Pancreas (tissue), 10 donors: ENCODE measurements around the gene RGS7. TPM values are rescaled to one million over a fixed set of nuclear protein-coding genes. Genes with fewer than 3 reads are reported as not detected.

ENCODE experiments used
- ATAC-seq, 4 donors: fragments of 200-7000 bp; cut with Tn5 transposase; one replicate each; pipeline versions ENCODE4 v1.8.0 to v1.9.1; 2020; ENCODE audit warnings: mild to moderate bottlenecking in 4 of 4, moderate library complexity in 4 of 4
- DNase-seq, 6 donors: peaks; one replicate each; pipeline ENCODE4 v3.0.0-alpha.2; 2020
- FAIRE-seq: peaks from 2 replicates; lab custom pipeline; 2012; peaks lifted over from hg19 to GRCh38; lab: Jason Lieb, UNC
- H3K27ac ChIP-seq, 4 donors: fragments of 200-600 bp; sonication (generic); 1 replicate in 3 of 4; 2 replicates in 1 of 4; pipeline versions ENCODE4 v1.5.0 to v1.8.0; 2020
- H3K27me3 ChIP-seq, 4 donors: fragments of 200-600 bp; one replicate each; pipeline ENCODE4 v1.8.0; 2021
- H3K36me3 ChIP-seq, 3 donors: fragments of 200-600 bp; sonication (generic) in 1 of 3; one replicate each; pipeline versions ENCODE4 v1.5.0 to v1.8.0; 2020 to 2021
- H3K4me1 ChIP-seq, 3 donors: fragments of 200-600 bp; one replicate each; pipeline ENCODE4 v1.8.0; 2021
- H3K4me3 ChIP-seq, 4 donors: fragments of 200-600 bp; sonication (generic) in 2 of 4; one replicate each; pipeline versions ENCODE4 v1.5.0 to v1.8.0; 2020 to 2021
- H3K9me3 ChIP-seq, 4 donors: fragments of 200-600 bp; one replicate each; pipeline ENCODE4 v1.8.0; 2021
- WGBS, 2 donors: extraction: QIAGEN DNeasy Blood & Tissue Kit; methylation state at CpG; one replicate each; pipeline ENCODE4 v1.1.7; 2013; 5-methylcytosine and 5-hydroxymethylcytosine counted together
- intact Hi-C, 3 donors: fragments of 100-400 bp; cut with DNase I; formaldehyde crosslinking; loops; one replicate each; pipeline versions ENCODE4 v1.11.1 to v1.14.2; 2022
- polyA plus RNA-seq, 2 donors: library from polyadenylated mRNA; stranded (reverse); fragments of 200-250 nt; gene quantifications; one replicate each; pipeline ENCODE4 v1.2.3, GENCODE V29; 2013
- total RNA-seq, 6 donors: library from RNA; stranded (reverse); fragmentation: NEBNext Ultra II Directional in 4 of 6; extraction: Animal tissue kit (Norgen Biotek cat#: 25700) in 4 of 6; gene quantifications; one replicate each; pipeline versions ENCODE4 v1.2.1 to v1.2.4, GENCODE V29; 2021 to 2023
- TF ChIP-seq, protein P1 (sequence below), 4 donors: fragments of 200-600 bp; sonication (generic) in 3 of 4; IDR thresholded peaks; one replicate each; pipeline versions ENCODE4 v1.5.0 to v1.8.0; 2021; ENCODE audit warnings: antibody characterized with exemption in 4 of 4
- donor health status: healthy with polysubstance abuse.
- donor health status: DM: no; HTN: no; CAD: no; lungs with moderate emphysema.
- donor health status: DM: no; HTN: no; CAD: no.
- donor health status: control.
- donor health status: control.
- donor health status: Bipolar disorder and iron deficiency.
- donor health status: DM: yes; HTN: yes; CAD: no.
- donor health status: DM: no; HTN: no; CAD: no.
- donor health status: DM: no; HTN: no; CAD: no.
- donor health status: DM: yes; HTN: yes; CAD: no.

The RGS7 gene
- total and polyA plus RNA-seq, 8 donors = 0.08 to 4.2 (median 0.33) TPM

- no peak for FAIRE-seq
- Histone ChIP-seq H3K4me3 (no peak overlapping the region), H3K27ac (no peak overlapping the region), H3K36me3 (no peaks in the 10 kb centered on the region), H3K9me3 (no peaks in the 10 kb centered on the region), H3K27me3 (no peaks in the 10 kb centered on the region), H3K4me1 (no peaks in the 10 kb centered on the region)
- intact Hi-C loops = no loop called here
- no peak for ATAC-seq
- DNase-seq = no peak
- TF ChIP-seq, protein P1, sequence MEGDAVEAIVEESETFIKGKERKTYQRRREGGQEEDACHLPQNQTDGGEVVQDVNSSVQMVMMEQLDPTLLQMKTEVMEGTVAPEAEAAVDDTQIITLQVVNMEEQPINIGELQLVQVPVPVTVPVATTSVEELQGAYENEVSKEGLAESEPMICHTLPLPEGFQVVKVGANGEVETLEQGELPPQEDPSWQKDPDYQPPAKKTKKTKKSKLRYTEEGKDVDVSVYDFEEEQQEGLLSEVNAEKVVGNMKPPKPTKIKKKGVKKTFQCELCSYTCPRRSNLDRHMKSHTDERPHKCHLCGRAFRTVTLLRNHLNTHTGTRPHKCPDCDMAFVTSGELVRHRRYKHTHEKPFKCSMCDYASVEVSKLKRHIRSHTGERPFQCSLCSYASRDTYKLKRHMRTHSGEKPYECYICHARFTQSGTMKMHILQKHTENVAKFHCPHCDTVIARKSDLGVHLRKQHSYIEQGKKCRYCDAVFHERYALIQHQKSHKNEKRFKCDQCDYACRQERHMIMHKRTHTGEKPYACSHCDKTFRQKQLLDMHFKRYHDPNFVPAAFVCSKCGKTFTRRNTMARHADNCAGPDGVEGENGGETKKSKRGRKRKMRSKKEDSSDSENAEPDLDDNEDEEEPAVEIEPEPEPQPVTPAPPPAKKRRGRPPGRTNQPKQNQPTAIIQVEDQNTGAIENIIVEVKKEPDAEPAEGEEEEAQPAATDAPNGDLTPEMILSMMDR (IDR thresholded peaks at IDR 0.05) = no peak
- 55 to 77% methylated on average over 2 of the region's 2 CpGs for WGBS, 2 donors
Measured at GRCh38 chr1:240956424-240956823, 400.6 kb downstream of the RGS7 start.

GRCh38 chr1:240956020-240956419 is 401.0 kb downstream of the RGS7 start:
- Histone ChIP-seq H3K4me3 (no peak overlapping the region), H3K36me3 (no peaks in the 10 kb centered on the region), H3K27ac (no peak overlapping the region), H3K9me3 (no peaks in the 10 kb centered on the region), H3K4me1 (no peaks in the 10 kb centered on the region), H3K27me3 (no peaks in the 10 kb centered on the region)
- ATAC-seq (no peak), DNase-seq (no peak), FAIRE-seq (no peak)
- TF ChIP-seq, protein P1 (IDR thresholded peaks at IDR 0.05) = no peak
- intact Hi-C loops = no loop called here
- 36 to 41% methylated on average over 2 of the region's 2 CpGs for WGBS, 2 donors

DNA sequence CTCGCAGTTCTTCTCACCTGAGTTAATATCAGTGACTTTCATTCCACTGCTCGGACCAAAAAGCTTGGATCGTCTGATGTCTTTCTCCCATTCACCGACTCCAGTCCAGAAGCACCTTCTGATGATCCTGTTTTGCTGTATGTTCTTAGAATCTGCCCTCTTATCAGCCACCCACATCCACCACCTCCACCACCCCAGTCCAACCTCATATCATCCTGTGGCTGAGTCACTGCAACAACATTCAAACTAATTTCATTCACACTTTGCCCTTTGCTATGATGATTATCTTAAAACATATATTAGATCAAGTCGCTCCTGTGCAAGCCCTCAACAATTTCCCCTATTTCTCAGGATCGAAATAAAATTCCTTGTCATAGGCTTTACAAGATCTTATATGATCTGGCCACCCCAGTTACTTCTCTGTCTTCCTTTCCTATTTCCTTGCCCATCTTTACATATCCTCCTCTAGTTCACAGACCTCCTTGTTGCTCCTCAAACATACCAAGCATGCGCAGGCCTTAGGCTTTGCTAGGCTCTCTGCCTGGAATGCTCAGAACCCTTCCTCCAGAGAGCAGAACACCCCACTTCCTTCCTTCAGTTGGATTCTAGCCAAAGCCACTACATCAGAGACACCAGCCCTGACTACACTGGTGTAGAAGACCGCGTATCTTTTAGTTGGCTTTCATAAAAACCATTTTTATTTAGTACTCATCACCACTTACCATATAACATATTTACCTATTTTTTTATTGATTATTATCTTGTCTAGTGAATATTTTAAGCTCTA is 409.4 kb downstream of the RGS7 start:
- TF ChIP-seq, protein P1 (IDR thresholded peaks at IDR 0.05) = no peak
- H3K27me3 ChIP-seq = no peaks in the 10 kb centered on the region
- no peaks in the 10 kb centered on the region for H3K4me1 ChIP-seq
- intact Hi-C loops = no loop called here
- H3K4me3 ChIP-seq = no peak overlapping the region
- H3K9me3 ChIP-seq = no peaks in the 10 kb centered on the region
- DNase-seq (no peak), ATAC-seq (no peak), FAIRE-seq (no peak)
- 75 to 81% methylated on average over 9 of the region's 9 CpGs for WGBS, 2 donors
- no peaks in the 10 kb centered on the region for H3K36me3 ChIP-seq
- H3K27ac ChIP-seq = no peak overlapping the region

DNA sequence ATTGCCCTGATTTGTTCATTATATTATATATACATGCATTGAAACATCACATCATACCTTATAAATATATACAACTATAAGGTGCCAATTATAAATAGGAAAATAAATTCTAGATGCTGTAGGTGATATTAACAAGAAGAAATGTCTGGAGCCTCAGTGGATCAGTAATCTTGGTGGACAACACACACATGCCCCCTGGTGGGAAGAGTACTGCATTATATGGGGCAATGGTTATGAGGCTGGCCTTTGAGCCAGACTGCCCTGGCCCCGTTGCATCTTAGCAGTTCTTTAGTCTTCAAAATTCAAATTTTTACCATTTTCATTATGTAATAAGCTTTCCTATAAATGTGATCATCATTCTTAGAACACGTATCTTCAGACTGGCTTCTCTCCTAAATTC is 410.1 kb downstream of the RGS7 start:
- H3K4me1 ChIP-seq = no peaks in the 10 kb centered on the region
- no peak for DNase-seq
- ATAC-seq = no peak
- H3K4me3 ChIP-seq = no peak overlapping the region
- 52 to 74% methylated on average over 2 of the region's 2 CpGs for WGBS, 2 donors
- H3K27me3 ChIP-seq = no peaks in the 10 kb centered on the region
- TF ChIP-seq, protein P1 (IDR thresholded peaks at IDR 0.05) = peak in 1 of 4 donors; percentile 13
- intact Hi-C loops = no loop called here
- H3K27ac ChIP-seq = no peak overlapping the region
- H3K36me3 ChIP-seq = no peaks in the 10 kb centered on the region
- FAIRE-seq = no peak
- no peaks in the 10 kb centered on the region for H3K9me3 ChIP-seq

GRCh38 chr1:240942901-240943300 is 414.1 kb downstream of the RGS7 start:
- no peaks in the 10 kb centered on the region for H3K4me1 ChIP-seq
- H3K4me3 ChIP-seq = no peak overlapping the region
- ATAC-seq (no peak), DNase-seq (no peak), FAIRE-seq (no peak)
- WGBS, 2 donors = 84 to 88% methylated on average over 4 of the region's 4 CpGs
- H3K27ac ChIP-seq = no peak overlapping the region
- H3K36me3 ChIP-seq = no peaks in the 10 kb centered on the region
- H3K27me3 ChIP-seq = no peaks in the 10 kb centered on the region
- H3K9me3 ChIP-seq = no peaks in the 10 kb centered on the region
- TF ChIP-seq, protein P1 (IDR thresholded peaks at IDR 0.05) = no peak
- intact Hi-C loops = no loop called here
